D341Med (cell line): ENCODE results near the gene STIMATE.

Experiments used
- DNase-seq: peaks from one replicate; pipeline ENCODE4 v3.0.0; 2012; ENCODE audit warnings: low spot score

The STIMATE gene

DNA sequence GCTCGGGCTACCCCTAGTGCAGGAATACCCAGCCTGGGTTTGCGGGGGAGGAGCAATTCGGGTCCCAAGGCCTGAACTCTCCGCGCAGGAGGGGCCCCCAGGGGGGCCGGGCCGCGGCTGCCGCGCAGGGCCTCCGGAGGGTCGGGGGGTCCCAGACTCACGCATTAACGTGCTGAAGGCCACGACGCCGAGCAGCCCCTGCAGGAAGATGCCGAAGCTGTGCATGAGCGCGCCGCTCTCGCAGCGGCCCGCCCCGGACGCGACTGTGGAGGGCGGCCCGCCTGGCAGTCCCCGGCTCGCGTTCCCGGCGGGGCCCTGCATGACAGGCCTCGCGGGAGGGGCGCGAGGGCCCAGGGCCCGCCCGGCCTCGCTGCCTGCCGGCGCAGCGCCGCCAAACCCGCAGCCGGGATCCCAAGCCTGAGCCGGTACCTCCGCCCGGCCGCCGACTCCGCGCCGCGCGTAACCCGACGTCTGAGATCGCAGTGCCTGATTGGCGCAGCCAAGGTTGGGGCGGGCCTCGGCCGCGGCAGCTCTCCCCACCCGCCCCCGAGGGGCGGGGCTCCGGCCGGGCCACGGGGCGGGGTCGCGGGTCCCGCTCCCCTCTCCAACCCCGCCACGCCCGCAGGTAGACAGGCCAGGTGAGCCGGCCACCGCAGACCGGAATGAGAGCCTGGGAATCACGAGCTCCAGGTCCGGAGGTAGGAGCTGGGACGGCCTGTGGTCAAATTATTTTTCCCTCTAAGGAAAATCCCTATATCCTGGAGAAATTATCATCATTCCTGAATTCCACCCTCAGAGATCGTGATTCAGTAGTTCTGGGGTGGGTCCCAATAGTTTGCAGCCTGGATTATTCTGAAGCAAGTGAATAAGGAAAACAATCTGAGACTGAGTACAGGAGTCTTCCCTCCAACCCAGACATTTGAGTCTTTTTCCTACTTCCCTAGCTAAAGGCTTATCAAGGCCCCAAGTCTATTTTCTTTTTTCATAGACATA, at the start of gene STIMATE:
TSS of gene STIMATE (minus strand) at position 419 of the 993 bp plus-strand sequence. CDS start at position 321, 98 bp downstream.
- DNase-seq: peak; percentile 98

DNA sequence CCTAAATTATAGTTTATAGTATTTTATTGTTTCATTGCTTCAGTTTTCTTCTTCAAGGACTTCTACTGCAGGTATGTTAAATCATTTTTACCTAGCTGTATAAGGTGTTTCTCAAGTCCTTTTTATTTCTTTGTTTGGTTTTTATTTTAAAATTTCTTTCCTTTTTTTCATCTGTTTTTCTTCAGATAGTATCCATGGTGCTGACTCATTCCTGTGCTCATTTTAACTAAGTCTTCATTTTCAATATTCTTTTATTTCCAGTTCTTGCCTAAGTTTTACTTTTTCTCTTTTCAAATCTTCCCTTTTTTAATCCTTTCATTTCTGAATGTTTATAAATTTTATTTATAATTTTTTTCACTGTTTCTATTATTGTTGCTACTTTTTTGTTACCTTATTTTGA, 42.3 kb upstream of the STIMATE start:
- DNase-seq: no peak

DNA sequence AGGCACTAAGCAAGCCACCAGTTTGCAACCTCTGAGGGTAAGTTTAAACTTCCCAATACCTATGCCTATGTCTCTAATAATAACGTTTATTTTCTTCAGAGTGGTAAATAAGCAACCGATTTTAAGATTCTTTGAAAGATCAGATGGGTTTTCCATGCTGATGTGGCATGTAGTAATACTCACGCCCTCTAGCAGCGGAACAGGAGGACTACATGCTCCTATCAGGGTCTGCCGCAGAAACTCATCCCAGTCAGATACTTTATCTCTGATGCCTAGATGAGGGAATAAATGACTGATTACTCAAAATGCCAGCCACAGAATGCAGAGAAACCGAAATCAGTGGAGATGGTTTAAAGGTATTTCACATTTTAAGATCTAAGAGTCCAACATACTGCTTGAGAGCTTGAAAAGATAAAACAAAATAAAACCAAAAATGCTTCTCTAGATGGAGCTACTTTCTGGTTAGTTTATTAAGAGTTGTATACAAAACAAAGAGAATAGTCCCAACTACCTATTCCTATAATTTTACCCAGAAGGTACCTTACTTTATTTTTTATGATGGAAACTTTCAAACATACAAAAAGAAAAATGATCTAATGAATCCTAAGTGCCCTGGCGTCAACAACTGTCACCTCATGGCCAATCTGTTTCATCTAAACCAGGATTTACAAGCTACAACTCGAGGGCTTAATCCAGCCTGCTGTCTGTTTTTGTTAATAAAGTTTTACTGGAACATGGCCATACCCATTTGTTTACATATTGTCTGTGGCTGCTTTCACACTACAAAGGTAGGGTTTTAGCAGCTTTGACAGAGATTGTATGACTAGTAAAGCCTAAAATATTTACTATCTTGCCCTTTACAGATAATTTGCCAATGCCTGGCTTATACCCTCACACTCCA, 37.5 kb upstream of the STIMATE start:
- DNase-seq: peak; percentile 77

DNA sequence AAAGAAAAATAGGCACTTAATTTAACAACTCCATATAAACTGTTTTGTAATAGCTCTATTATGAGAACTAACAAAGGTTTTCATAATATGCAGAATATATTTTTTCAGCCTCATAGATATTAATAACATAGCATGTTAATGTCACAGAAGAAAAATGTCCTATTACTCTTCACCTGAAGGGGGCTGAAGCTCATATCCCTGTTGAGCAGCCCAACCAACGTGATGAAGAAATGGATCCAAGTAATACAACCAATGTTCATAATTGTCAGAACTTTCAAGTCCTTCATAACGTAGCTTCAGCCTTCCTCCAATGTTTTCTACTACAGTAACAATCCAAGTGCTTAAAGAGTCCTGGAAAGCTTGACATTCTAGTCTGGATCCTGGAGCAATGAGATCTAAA, 34.5 kb upstream of the STIMATE start:
- DNase-seq: no peak

DNA sequence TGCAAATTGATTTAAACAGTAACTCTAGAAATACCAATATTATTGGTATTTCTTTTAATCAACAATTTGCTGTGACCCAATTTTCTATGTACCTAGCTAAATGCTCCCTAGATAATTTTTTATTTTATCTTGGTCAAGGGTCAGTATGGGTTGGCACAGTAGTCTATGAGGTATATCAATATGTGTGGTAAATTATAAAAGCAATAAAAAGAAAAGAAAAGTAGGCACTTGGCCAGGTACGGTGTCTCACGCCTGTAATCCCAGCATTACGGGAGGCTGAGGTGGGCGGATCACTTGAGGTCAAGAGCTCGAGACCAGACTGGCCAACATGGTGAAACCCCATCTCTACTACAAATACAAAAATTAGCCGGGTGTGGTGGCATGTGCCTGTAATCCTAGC, 34.0 kb upstream of the STIMATE start:
- no peak for DNase-seq

DNA sequence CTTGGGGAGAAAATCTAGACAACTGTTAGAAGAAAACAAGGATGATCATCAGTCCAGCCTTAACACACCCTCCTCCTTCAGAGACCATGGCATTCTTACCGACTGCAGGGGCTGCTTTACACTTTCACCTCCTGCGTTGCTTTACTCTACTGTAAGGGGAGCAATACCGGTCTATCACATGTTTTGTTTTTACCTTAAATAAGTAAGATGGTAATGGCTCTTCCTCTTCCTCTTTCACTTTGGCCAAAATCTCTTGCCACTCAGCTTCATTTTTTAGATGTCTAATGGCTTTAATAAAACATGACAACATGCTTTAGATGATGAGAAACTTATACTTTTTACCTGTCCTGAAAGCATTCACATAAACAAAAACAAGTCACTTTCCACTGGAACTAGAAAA, 33.4 kb upstream of the STIMATE start:
- DNase-seq: no peak

DNA sequence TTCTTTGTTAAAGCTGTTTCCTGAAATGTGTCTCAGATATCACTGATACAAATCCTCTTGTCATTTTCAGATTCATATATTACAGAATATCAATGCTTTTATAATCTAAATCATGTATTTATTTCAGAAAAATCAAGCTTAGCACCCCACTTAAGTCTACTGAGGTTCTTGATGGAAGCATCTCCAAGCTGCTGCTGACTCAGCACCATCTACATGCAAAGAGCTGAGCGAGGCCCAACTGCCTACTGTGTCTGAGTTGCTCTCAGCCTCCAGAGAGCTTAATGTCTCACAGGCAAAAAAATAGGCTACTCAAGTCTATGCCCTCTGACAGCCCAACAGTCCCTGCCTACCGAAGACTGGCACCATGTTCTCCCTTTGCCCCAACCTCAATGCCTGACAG, 29.2 kb upstream of the STIMATE start:
- no peak for DNase-seq

DNA sequence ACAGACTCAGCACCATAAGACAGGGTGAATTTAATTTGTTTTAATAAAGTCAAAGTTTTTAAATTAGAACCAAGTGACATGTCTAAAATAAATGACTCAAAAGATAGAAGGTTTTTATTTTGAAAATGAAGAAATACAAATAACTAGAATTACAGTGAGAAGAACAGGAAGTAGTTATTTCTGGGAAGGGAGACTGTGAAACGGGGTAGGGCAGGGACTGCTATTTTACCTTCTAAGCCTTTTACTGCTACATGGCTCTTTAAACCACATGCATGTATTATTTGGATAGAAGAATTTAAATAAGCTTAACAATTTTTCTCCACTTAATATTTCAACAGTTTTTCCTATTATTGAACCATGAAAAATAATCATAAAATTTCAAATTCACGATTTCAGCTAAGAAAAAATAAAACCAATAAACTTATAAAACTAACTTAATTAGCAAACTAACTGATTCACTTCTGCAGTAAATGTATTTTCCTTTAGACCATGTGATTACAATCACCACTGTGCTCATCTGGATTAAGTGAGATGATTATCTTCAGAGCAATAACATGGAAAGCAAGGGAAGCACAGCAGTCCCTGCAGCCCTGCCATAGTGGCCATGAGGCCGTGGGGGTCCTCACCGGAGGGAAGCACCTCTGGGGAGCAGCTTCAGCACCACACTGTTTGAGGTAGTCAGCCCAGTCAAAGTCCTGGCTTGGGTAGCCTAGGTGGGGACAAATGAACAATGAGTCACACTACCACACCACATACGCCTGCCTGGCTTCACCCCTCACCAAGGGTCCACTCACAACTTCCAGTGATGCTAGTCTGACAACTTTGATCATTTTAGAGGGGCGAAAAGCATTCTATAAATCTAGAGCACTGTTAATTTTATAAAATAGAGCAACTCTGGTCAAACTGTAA, 28.3 kb upstream of the STIMATE start:
- no peak for DNase-seq

DNA sequence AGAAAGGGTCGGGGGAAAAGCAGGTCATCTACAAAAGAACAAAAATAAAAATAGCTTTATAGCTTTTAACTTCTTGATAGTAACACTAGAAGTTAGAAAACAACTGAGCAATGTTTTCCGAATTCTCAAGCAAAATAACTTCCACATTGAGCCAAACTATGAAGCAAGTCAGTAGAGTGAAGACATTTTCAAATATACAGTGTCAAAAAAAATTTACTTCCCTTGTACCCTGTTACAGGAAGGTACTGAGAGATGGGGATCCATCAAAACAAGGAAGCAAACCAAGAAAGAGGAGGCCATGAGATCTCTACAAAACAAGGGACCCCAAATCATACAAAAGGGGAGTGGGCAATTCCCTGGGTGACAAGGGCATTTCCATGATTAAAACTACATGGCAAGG, 26.6 kb upstream of the STIMATE start:
- DNase-seq: no peak

DNA sequence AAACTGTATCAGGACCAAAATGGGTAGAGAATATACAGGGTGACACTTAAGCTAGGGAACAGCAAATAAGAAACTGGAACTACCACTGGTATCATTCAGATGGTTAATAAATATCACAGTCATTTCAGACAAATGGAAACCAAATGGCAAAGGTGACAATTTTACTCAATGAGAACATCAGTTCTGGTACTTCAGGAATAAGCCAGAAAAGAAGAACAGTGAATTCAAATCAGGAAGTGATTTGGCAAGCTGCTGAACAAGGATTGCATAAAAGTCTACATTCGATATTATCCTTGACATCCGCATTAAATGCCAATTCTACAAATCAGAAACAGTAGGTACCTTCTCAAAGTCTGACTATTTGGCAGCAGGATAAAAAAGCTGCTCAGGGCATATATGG, 23.5 kb upstream of the STIMATE start:
- DNase-seq: no peak

DNA sequence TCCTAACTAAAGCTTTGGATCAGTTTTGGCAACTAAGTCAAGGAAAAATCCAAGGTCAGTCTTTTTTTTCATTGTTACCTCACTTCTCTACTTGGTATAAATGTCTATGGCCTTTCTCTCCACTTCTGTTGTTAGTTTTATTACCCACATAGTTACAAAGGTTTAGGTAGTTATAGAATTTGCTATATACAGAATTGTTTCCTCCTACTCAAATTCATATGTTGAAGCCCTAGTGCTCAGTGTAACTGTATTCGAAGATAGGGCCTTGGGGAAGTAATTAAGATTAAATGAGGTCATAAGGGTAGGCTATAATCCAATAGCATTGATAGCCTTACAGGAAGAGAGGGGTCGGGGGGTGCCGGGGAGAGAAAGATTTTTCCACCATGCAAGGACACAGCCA, 19.7 kb upstream of the STIMATE start:
- no peak for DNase-seq

DNA sequence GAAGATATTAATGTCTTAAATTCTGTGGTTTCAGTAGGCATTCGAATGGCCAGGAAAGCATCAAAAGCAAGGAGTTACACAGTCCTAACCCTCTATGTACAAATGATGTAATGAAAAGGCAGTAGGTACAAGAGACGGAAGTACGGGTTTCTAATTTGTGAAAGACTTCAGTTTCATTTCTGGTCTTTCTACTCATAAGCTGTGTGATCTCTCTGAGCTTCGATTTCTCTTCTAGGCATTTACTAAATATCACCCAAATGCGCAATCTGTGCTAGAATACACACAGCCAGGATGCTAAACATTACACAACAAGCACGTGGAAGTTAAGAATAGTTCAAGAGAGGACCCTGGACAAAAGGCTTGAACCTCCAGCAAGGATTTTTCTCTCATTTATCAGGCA, 17.9 kb upstream of the STIMATE start:
- DNase-seq: no peak

DNA sequence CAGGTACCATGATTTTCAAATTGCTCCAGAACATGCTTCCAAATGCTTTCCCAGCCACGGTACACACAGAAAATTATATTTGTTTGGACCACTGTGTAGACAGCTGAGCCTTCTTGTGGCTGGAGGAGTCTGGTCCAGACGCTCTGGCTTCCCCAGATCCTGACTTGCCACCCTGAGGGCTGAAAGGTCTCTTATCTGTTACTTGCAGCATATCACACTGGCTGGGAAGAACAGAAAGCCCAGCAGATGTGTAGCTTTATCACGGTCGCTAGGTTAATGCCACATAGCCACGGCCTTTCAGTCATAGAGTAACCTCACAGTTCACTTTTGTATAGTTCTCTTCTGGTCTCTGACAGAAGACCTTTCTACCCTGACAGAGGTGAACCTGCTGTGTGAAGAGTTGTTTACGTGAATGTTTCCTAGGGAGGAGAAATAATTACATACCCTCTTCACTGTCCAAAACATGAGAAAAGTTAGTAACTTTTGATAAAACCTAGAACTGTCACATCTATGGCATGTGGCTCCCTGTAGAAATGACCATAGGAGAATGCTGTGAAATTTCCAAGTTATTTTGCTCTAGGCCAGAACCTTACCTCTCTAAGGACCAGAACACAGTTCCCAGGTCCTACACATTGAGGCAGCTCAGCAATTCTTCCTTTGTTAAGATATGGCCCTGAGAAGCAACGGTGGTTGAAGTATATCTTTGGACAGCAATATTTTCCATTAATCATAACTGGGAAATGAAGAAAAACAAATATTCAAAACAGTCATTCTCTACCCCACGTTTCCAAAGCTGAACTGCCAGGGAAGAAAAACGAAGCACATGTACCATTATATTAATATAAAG, 15.8 kb upstream of the STIMATE start:
- no peak for DNase-seq

DNA sequence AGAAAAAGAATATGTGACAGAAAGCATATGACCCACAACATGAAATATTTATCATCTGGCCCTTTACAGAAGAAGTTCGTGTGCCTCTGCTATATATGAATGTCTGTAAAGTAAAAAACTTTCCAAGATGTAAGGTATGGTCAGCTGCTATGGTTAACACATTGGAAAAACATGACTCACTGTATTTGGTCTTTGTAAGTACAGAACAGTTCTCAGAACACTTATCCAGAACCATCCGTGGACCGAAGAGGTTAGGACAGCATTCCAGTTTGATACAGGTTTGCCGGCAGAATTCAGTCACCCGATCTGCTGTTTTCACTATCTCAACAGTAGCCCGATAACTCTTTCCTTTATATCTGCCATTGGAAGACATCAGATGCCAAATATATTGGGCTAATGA, 13.5 kb upstream of the STIMATE start:
- no peak for DNase-seq

DNA sequence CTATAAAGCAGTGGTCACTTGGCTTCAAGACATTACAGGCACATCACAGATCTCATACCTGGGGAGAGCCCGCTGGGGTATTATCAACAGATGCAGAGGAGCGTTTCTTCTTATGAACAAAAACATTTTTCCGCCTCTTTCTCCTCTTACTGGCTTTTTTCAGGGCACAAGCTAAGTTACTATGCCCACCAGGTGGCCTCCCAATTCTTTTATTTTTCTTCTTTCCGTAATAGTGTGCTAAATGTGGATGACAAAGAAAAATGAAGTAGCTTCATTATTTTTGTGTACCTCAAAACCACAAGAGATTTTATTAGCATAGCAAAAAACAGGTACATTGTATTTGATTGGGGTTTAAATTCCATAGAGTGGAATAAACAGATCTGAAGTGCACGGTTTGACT, 10.1 kb upstream of the STIMATE start:
- DNase-seq: no peak

DNA sequence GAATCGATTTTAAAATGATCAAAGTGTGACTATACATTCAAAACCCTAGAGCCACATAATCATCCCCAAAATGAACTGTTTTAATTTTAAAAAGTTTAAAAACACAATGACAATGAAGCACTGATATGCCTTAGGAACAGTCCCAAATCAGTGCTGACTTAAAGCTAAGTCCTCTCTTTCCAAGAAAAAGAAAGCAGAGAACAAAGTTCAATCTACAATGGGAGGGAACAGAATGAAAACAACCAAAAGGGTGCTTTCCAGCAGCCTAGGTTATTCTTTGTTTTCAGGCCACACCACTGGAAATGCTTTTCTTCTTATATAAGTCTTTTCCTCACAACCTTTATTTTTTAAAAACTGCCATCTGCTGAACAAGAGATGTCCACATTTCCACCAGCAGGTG, 7.2 kb upstream of the STIMATE start:
- DNase-seq: no peak

DNA sequence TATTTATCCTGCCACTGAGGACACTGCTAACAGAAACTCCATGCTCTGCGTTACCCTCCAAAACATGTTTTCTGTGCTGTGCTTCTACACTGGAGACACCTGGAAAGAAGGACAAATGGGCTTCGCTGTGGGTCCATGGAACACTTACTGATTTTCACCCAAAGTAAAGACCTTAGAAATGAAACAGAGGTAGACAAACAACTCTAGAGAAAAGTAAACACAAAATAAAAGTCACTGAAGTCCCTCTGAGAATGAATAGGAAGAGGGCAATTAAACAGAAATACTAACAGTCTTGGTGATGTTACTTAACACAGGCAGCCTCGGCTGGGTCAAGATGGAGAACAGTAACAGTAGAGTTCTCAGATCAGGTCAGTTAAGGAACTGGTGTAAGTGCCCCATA, 6.7 kb upstream of the STIMATE start:
- no peak for DNase-seq

DNA sequence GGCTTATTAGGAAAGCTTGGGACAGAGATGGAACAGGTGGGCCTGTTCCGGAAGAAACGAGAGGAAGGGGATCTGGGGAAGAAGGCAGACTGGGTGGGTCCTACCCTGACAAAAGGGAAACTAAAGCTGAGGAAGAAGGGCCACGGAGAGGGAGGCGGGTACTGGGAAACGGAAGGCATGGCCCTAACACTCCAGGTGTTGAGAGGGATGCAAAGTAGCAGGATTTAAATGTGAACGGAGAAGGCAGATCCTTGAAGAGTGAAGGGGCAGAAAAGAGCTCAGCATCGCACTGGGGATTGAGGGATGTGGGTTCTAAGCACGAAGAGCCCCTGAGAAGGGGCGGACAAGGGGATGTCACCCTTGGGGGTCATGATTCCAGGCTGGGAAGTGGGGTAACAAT, 735 bp downstream of the STIMATE start:
- peak; percentile 51 for DNase-seq

DNA sequence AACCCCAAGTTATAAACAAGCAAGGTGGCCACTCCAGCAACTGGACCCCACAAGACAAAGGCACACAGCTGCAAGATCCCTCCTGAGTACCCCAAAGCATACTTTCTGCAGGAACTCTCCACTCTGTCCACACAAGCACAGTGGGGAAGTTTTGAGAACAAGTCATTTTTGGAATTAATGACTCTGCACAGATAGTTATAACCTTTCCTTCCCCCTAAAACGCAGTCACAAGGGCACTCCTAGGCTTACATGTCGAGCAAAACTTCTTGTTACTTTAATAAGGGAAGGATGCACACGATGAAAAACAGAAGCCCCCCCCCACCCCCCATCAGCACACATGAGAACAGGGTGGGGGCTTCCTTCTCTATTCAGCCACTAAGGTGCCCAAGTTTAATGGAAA, 1.2 kb downstream of the STIMATE start:
- no peak for DNase-seq

DNA sequence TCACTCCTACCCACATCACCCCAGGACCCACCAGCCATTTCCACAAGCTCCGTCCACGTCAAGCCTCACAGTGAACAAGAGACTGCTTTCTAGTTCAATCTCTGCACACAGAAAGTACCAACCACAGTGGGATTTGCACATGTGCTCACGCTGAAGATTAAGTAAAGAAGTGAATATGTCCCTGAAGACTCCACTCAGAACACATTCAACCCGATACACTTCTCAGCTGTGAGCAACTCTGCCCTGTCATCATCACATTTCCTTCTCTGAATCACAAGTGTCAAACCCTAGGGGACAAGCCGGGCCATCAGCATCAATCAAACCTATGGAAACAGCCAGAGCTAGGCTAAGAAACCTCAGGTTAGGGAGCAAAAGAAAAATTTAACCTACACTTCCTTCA, 1.9 kb downstream of the STIMATE start:
- no peak for DNase-seq

DNA sequence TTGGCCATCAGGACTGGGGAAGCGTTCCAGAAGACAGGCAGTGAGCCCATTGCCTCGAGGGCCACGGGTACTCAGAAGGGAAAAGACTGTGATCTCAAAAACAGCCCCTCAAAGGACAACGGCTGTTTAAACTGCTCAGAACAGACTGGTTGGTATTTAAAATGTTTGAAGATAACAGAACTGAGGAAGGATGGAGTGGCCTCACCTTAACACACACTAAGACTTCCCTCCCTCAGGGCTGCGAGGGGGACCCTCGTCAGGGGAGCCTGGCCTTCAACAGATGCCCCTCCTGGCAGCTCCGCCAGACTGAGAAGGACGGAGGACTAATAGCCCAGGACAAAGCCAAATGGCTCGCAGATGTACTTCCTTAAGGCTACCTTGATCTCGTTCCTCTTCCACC, 2.6 kb downstream of the STIMATE start:
- no peak for DNase-seq
